IMR-90 (cell line): ENCODE data around the gene SSR3. TPM values are rescaled to one million over a fixed set of nuclear protein-coding genes. Genes with fewer than 3 reads are reported as not detected.
A peak's percentile ranks its signal among the peaks of the same experiment; 100 is the strongest.

Experiments
- ATAC-seq: fragments of 200-7000 bp; cut with Tn5 transposase; 2 replicates; pipeline ENCODE4 v1.9.1; 2020; ENCODE audit warnings: low read depth, mild to moderate bottlenecking, moderate library complexity
- BruUV-seq: library from RNA; stranded (reverse); fragments of 400-500 nt; replicated peaks from 2 replicates; lab custom pipeline; 2021; lab: Mats Ljungman, UMichigan
- CTCF ChIA-PET: fragments of 300-600 bp; formaldehyde crosslinking; extraction: SDS; loops from one replicate; lab custom pipeline; 2021; ENCODE audit warnings: antibody characterized with exemption; lab: Yijun Ruan, JAX
- POLR2A ChIA-PET: fragments of 300-600 bp; sonication (Branson Sonifier 250); formaldehyde crosslinking; loops from one replicate; lab custom pipeline; 2022; ENCODE audit warnings: antibody characterized with exemption; ENCODE audit not compliant: unreplicated experiment; lab: Charles Lee
- DNase-seq: peaks from one replicate; pipeline ENCODE4 v3.0.0; 2013
- H2AFZ ChIP-seq: replicated peaks from 2 replicates; pipeline ENCODE3; 2013; ENCODE audit warnings: low read length, mild to moderate bottlenecking; ENCODE audit not compliant: poor library complexity
- H2AK5ac ChIP-seq: 2 replicates; pipeline ENCODE4 v1.6.1; 2013; ENCODE audit warnings: low read depth, low read length, inconsistent platforms
- H2AK9ac ChIP-seq: replicated peaks from 2 replicates; pipeline ENCODE3; 2013; ENCODE audit warnings: mild to moderate bottlenecking, low read depth, low read length, moderate library complexity; ENCODE audit not compliant: poor library complexity
- H2BK120ac ChIP-seq: 2 replicates; pipeline ENCODE4 v1.6.1; 2013; ENCODE audit warnings: low read depth, low read length, inconsistent platforms
- H2BK15ac ChIP-seq: 3 replicates; pipeline ENCODE4 v1.6.1; 2013; ENCODE audit warnings: low read depth, low read length, inconsistent platforms
- H2BK20ac ChIP-seq: 2 replicates; pipeline ENCODE4 v1.6.1; 2013; ENCODE audit warnings: low read depth, mild to moderate bottlenecking, inconsistent platforms, low read length, moderate library complexity
- H2BK5ac ChIP-seq: 2 replicates; pipeline ENCODE4 v1.6.1; 2013; ENCODE audit warnings: mild to moderate bottlenecking, low read depth, low read length, inconsistent platforms; ENCODE audit not compliant: poor library complexity, severe bottlenecking
- H3K14ac ChIP-seq: replicated peaks from 2 replicates; pipeline ENCODE4 v1.6.1; 2013; ENCODE audit warnings: low read depth, low read length, inconsistent platforms
- H3K18ac ChIP-seq: 2 replicates; pipeline ENCODE4 v1.6.1; 2013; ENCODE audit warnings: low read depth, low read length, control low read depth
- H3K23ac ChIP-seq: 2 replicates; pipeline ENCODE4 v1.6.1; 2013; ENCODE audit warnings: low read depth, low read length, inconsistent platforms
- H3K27ac ChIP-seq: 2 replicates; pipeline ENCODE4 v1.5.1; 2013; ENCODE audit warnings: mild to moderate bottlenecking, control low read depth, low read length; ENCODE audit not compliant: insufficient read depth
- H3K27me3 ChIP-seq: 2 replicates; pipeline ENCODE4 v1.6.1; 2013; ENCODE audit warnings: low read length; ENCODE audit not compliant: control insufficient read depth, insufficient read depth
- H3K36me3 ChIP-seq: 2 replicates; pipeline ENCODE4 v1.6.1; 2013; ENCODE audit warnings: low read length, mixed read lengths; ENCODE audit not compliant: control insufficient read depth, insufficient read depth
- H3K4ac ChIP-seq: 2 replicates; pipeline ENCODE4 v1.6.1; 2013; ENCODE audit warnings: low read depth, low read length, inconsistent platforms
- H3K4me1 ChIP-seq: 2 replicates; pipeline ENCODE4 v1.6.1; 2013; ENCODE audit warnings: low read length, mixed read lengths; ENCODE audit not compliant: control insufficient read depth, insufficient read depth
- H3K4me2 ChIP-seq: 2 replicates; pipeline ENCODE4 v1.6.1; 2013; ENCODE audit warnings: low read depth, mild to moderate bottlenecking, control low read depth, low read length, moderate library complexity
- H3K4me3 ChIP-seq: 2 replicates; pipeline ENCODE4 v1.5.1; 2013; ENCODE audit warnings: low read depth, mild to moderate bottlenecking, control low read depth, low read length, moderate library complexity; ENCODE audit not compliant: insufficient read depth
- H3K56ac ChIP-seq: 2 replicates; pipeline ENCODE4 v1.6.1; 2013; ENCODE audit warnings: low read length, inconsistent platforms; ENCODE audit not compliant: insufficient read depth; ENCODE audit errors: extremely low read depth
- H3K79me1 ChIP-seq, 2 experiments: 2 replicates each; pipeline ENCODE4 v1.6.1; 2013; ENCODE audit warnings: low read length in 2 of 2, inconsistent platforms in 1 of 2, low read depth in 1 of 2
- H3K9ac ChIP-seq: 2 replicates; pipeline ENCODE4 v1.6.1; 2013; ENCODE audit warnings: low read depth, low read length, control low read depth
- H3K9me1 ChIP-seq: 2 replicates; pipeline ENCODE4 v1.6.1; 2013; ENCODE audit warnings: low read length, inconsistent platforms; ENCODE audit not compliant: insufficient read depth
- H3K9me3 ChIP-seq: 2 replicates; pipeline ENCODE4 v1.6.1; 2013; ENCODE audit warnings: low read length; ENCODE audit not compliant: control insufficient read depth, insufficient read depth
- H4K20me1 ChIP-seq: 2 replicates; pipeline ENCODE4 v1.6.1; 2013; ENCODE audit warnings: low read length, inconsistent platforms; ENCODE audit not compliant: insufficient read depth
- H4K5ac ChIP-seq: 2 replicates; pipeline ENCODE4 v1.6.1; 2013; ENCODE audit warnings: mild to moderate bottlenecking, low read depth, low read length, control low read depth
- H4K8ac ChIP-seq, 2 experiments: 2 replicates each; pipeline ENCODE4 v1.6.1; 2013; ENCODE audit warnings: low read depth in 2 of 2, low read length in 2 of 2, control low read depth in 1 of 2, inconsistent platforms in 1 of 2
- H4K91ac ChIP-seq: 2 replicates; pipeline ENCODE4 v1.6.1; 2013; ENCODE audit warnings: low read depth, low read length, inconsistent platforms; ENCODE audit not compliant: insufficient read depth
- CHD1 ChIP-seq: IDR thresholded peaks from 2 replicates; pipeline ENCODE4 v1.6.1; 2012; ENCODE audit warnings: low read depth, low read length, improper control_type of control experiment
- CTCF ChIP-seq: conservative IDR thresholded peaks from 2 replicates; pipeline ENCODE4 v1.5.1; 2012; ENCODE audit warnings: mild to moderate bottlenecking, low read depth, low read length, improper control_type of control experiment
- ELK1 ChIP-seq: fragments of 150-350 bp; IDR thresholded peaks from 2 replicates; pipeline ENCODE4 v1.6.1; 2016; ENCODE audit warnings: low read depth, mild to moderate bottlenecking, low read length, moderate library complexity, borderline replicate concordance
- FOS ChIP-seq: fragments of 150-350 bp; IDR thresholded peaks from 2 replicates; pipeline ENCODE4 v1.6.1; 2016; ENCODE audit warnings: low read depth, low read length
- RAD21 ChIP-seq: IDR thresholded peaks from 2 replicates; pipeline ENCODE4 v1.6.1; 2012; ENCODE audit warnings: low read length, improper control_type of control experiment
- RCOR1 ChIP-seq: IDR thresholded peaks from 2 replicates; pipeline ENCODE4 v1.6.1; 2012; ENCODE audit warnings: mild to moderate bottlenecking, low read length, improper control_type of control experiment; ENCODE audit not compliant: insufficient replicate concordance
- USF2 ChIP-seq: fragments of 150-350 bp; IDR thresholded peaks from 2 replicates; pipeline ENCODE4 v1.6.1; 2017; ENCODE audit warnings: mild to moderate bottlenecking, antibody characterized with exemption, low read length, low read depth
- WGBS, 2 experiments: methylation state at CpG; one replicate each; pipeline versions ENCODE4 v1.1.5 to v1.1.7; 2013; ENCODE audit warnings: missing lambda C conversion rate in 2 of 2; ENCODE audit not compliant: insufficient read length in 1 of 2; ENCODE audit errors: extremely low coverage in 2 of 2; 5-methylcytosine and 5-hydroxymethylcytosine counted together
- dilution Hi-C: fragments of 300-500 bp; cut with HindIII; formaldehyde crosslinking; loops from one replicate; pipeline ENCODE4 v1.14.3; 2018; ENCODE audit warnings: low sequenced_read_pairs; ENCODE audit not compliant: unreplicated experiment
- in situ Hi-C: fragments of 300-500 bp; cut with MboI; formaldehyde crosslinking; loops from 3 replicates; pipeline ENCODE4 v1.14.3; 2019; ENCODE audit warnings: low sequenced_read_pairs, inconsistent platforms, mixed read lengths
- intact Hi-C: fragments of 100-400 bp; cut with micrococcal nuclease; formaldehyde crosslinking; loops from 2 replicates; pipeline ENCODE4 v1.10.0; 2022
- polyA plus RNA-seq, 3 experiments: library from polyadenylated mRNA; depleted of rRNA; stranded (reverse); fragments of >200 nt; gene quantifications; 2 replicates each; pipeline ENCODE4 v1.2.3, GENCODE V29; 2012; ENCODE audit warnings: low replicate concordance in 1 of 3
- total RNA-seq: library from RNA; depleted of rRNA; stranded (reverse); fragments of >200 nt; gene quantifications from 2 replicates; pipeline ENCODE4 v1.2.3, GENCODE V29; 2012

The SSR3 gene
- total and polyA plus RNA-seq, 2 of the 4 experiments (the other 2 are of a cell fraction): 246 to 608 TPM

GRCh38 chr3:156535798-156536197, 19.1 kb downstream of the SSR3 start:
- H3K4me1 ChIP-seq: peaks cover 18% of the 10 kb centered on the region
- no peak overlapping the region for H3K56ac ChIP-seq
- H2BK120ac ChIP-seq: no peak overlapping the region
- H4K8ac ChIP-seq: no peak overlapping the region
- H3K18ac ChIP-seq: no peak overlapping the region
- WGBS, 2 experiments: 80% methylated on average over 1 of the region's 2 CpGs; no CpG with 5 or more reads in 1 of the 2 experiments
- H2AK5ac ChIP-seq: peak overlapping the region; percentile 43
- intact Hi-C loops (loop anchor here (2.0 to 5.0 kb wide), 3 partner anchors 282 to 601 kb away; no protein-coding TSS in a partner anchor), in situ Hi-C loops (loop anchor here (25.0 kb wide), 1 partner anchor 302 kb away; the partner anchor contains the start of gene LEKR1), dilution Hi-C loops (no loop called here)
- peak overlapping the region; percentile 45 for H2AK9ac ChIP-seq
- H4K91ac ChIP-seq: no peak overlapping the region
- no peak overlapping the region for H2AFZ ChIP-seq
- ATAC-seq (peak; percentile 3; the same call in 1 of the 2 replicates), DNase-seq (no peak)
- H2BK5ac ChIP-seq: peak overlapping the region; percentile 14
- H2BK15ac ChIP-seq: no peak overlapping the region
- CTCF ChIA-PET: interaction anchor here (0.6 to 1.1 kb wide), 7 partner anchors 11 to 602 kb away, joined by 3 read pairs; partner anchors contain the start of gene SSR3
- no peak overlapping the region for H3K4ac ChIP-seq
- H4K5ac ChIP-seq: no peak overlapping the region
- no peak overlapping the region for H3K9ac ChIP-seq
- peaks cover 6 to 29% of the 10 kb centered on the region in 2 experiments; a peak in 3 of 4 replicates for H3K79me1 ChIP-seq
- TF ChIP-seq RAD21 (no peak), FOS (no peak), RCOR1 (no peak), CTCF (no peak), USF2 (no peak), CHD1 (no peak), ELK1 (no peak)
- H3K27me3 ChIP-seq: no peaks in the 10 kb centered on the region
- H3K4me2 ChIP-seq: no peak overlapping the region
- no peak overlapping the region for H2BK20ac ChIP-seq
- H3K27ac ChIP-seq: no peak overlapping the region; the same call in 1 of the 2 replicates
- no peak overlapping the region for H3K23ac ChIP-seq
- POLR2A ChIA-PET: interaction anchor here (0.6 to 0.7 kb wide), 2 partner anchors 52 to 619 kb away, joined by 3 to 14 read pairs; no protein-coding TSS in a partner anchor
- no peaks in the 10 kb centered on the region for H3K9me3 ChIP-seq
- H3K14ac ChIP-seq: 0 out of 2 replicates have a peak overlapping the region, but pooled peaks have one; percentile 44
- H3K9me1 ChIP-seq: peaks cover 18% of the 10 kb centered on the region
- H3K4me3 ChIP-seq: no peak overlapping the region
- H4K20me1 ChIP-seq: peaks cover 25% of the 10 kb centered on the region
- BruUV-seq: no TSS peak
- H3K36me3 ChIP-seq: peaks cover 5% of the 10 kb centered on the region
